Naive thymus-derived CD4-positive, alpha-beta T cell (primary cell): ENCODE results near the gene CD81. TPM values are rescaled to one million over a fixed set of nuclear protein-coding genes. Genes with fewer than 3 reads are reported as not detected.
"Not testable (repeated sequence)": the region's sequence is repeated elsewhere in the genome, so short reads cannot be mapped to it uniquely, and the experiment has no call there.

ENCODE experiments used
- ATAC-seq: fragments of 150-1000 bp; cut with Tn5 transposase; 2 replicates; pipeline ENCODE4 v1.10.0; 2021; ENCODE audit warnings: mild to moderate bottlenecking, moderate library complexity
- CTCF ChIA-PET: fragments of 350-600 bp; sonication (Branson Sonifier 250); formaldehyde crosslinking; loops from one replicate; lab custom pipeline; 2021; ENCODE audit warnings: antibody characterized with exemption; lab: Charles Lee
- POLR2A ChIA-PET: fragments of 350-600 bp; sonication (Branson Sonifier 250); formaldehyde crosslinking; loops from one replicate; lab custom pipeline; 2021; ENCODE audit warnings: antibody characterized with exemption, inconsistent platforms; lab: Charles Lee
- DNase-seq, 9 donors: peaks; one replicate each; pipeline versions ENCODE4 v3.0.0 to v3.0.0-alpha.2; 2020 to 2022; ENCODE audit warnings: mixed read lengths in 1 of 9
- H3K27ac ChIP-seq: one replicate; pipeline ENCODE4 v1.7.0; 2013; ENCODE audit warnings: mild to moderate bottlenecking, low read depth, low read length, moderate library complexity
- H3K27me3 ChIP-seq, 2 donors: one replicate each; pipeline ENCODE4 v1.7.0; 2013; ENCODE audit warnings: low read length in 2 of 2, mild to moderate bottlenecking in 2 of 2, moderate library complexity in 2 of 2; ENCODE audit not compliant: control insufficient read depth in 2 of 2, insufficient read depth in 2 of 2
- H3K36me3 ChIP-seq, 3 experiments: 1 replicate in 2 of 3; 2 replicates in 1 of 3; pipeline ENCODE4 v1.7.0; 2013; ENCODE audit warnings: low read length in 3 of 3, mild to moderate bottlenecking in 3 of 3, moderate library complexity in 1 of 3; ENCODE audit not compliant: insufficient read depth in 3 of 3, control insufficient read depth in 2 of 3
- H3K4me1 ChIP-seq, 2 donors: one replicate each; pipeline ENCODE4 v1.7.0; 2013; ENCODE audit warnings: low read length in 2 of 2, mild to moderate bottlenecking in 2 of 2, moderate library complexity in 1 of 2; ENCODE audit not compliant: control insufficient read depth in 2 of 2, insufficient read depth in 2 of 2
- H3K4me3 ChIP-seq: 2 replicates; pipeline ENCODE4 v1.7.0; 2013; ENCODE audit warnings: mild to moderate bottlenecking, low read length
- H3K9me3 ChIP-seq, 3 experiments: 1 replicate in 2 of 3; 2 replicates in 1 of 3; pipeline ENCODE4 v1.7.0; 2013; ENCODE audit warnings: low read length in 3 of 3; ENCODE audit not compliant: control insufficient read depth in 2 of 3
- H3K27ac Mint-ChIP-seq, 9 donors: one replicate each; pipeline ENCODE4 v1.8.0; 2020 to 2022; ENCODE audit warnings: mixed read lengths in 9 of 9, mild to moderate bottlenecking in 8 of 9, moderate library complexity in 5 of 9, inconsistent platforms in 2 of 9
- H3K27me3 Mint-ChIP-seq, 5 donors: one replicate each; pipeline ENCODE4 v1.8.0; 2021 to 2022; ENCODE audit warnings: mixed read lengths in 5 of 5, mild to moderate bottlenecking in 1 of 5
- H3K36me3 Mint-ChIP-seq, 5 donors: one replicate each; pipeline ENCODE4 v1.8.0; 2020 to 2022; ENCODE audit warnings: mixed read lengths in 5 of 5, mild to moderate bottlenecking in 3 of 5, inconsistent platforms in 1 of 5
- H3K4me1 Mint-ChIP-seq, 7 donors: one replicate each; pipeline ENCODE4 v1.8.0; 2020 to 2022; ENCODE audit warnings: mixed read lengths in 7 of 7, mild to moderate bottlenecking in 3 of 7, inconsistent platforms in 1 of 7
- H3K4me3 Mint-ChIP-seq, 10 donors: one replicate each; pipeline ENCODE4 v1.8.0; 2020 to 2022; ENCODE audit warnings: mild to moderate bottlenecking in 10 of 10, mixed read lengths in 10 of 10, moderate library complexity in 6 of 10, inconsistent platforms in 2 of 10
- H3K9me3 Mint-ChIP-seq, 11 donors: one replicate each; pipeline ENCODE4 v1.8.0; 2020 to 2022; ENCODE audit warnings: mixed read lengths in 11 of 11, mild to moderate bottlenecking in 4 of 11, inconsistent platforms in 1 of 11, moderate library complexity in 1 of 11
- intact Hi-C, 2 donors: fragments of 100-400 bp; cut with micrococcal nuclease; formaldehyde crosslinking; loops; one replicate each; pipeline ENCODE4 v1.15.1; 2023
- polyA plus RNA-seq, 2 donors: library from polyadenylated mRNA; unstranded; fragments of 300-500 nt; fragmentation: Illumina TruSeq; gene quantifications; one replicate each; pipeline ENCODE4 v1.2.3, GENCODE V29; 2021
- total RNA-seq, 6 experiments: library from RNA in 5 of 6; stranded (reverse) in 5 of 6; gene quantifications; 1 replicate in 5 of 6; 2 replicates in 1 of 6; pipeline ENCODE4 v1.2.3 and lab custom pipeline; 2021 to 2026

The CD81 gene
- total and polyA plus RNA-seq, 7 experiments from 2014 or later: 19.0 to 173 (median 102) TPM

DNA sequence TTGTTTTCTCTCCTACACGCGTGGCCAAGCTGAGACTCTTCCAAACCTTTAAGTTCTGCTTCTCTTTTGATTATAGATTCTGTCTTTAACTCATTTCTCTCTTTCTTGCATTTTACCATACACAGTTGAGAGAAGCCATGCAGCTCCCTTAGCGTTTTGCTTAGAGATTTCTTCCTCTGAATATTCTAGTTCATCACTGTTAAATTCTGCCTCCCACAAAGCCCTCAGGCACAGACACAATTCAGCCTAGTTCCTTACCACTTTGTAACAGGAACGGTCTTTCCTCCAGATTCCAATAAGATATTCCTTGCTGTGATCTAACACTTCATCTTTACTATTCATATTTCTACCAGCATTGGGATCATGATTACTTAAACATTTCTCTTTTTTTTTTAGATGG, 24.7 kb upstream of the CD81 start:
- Histone ChIP-seq H3K4me3 (no peak overlapping the region), H3K27me3 (no peaks in the 10 kb centered on the region), H3K36me3 (no peaks in the 10 kb centered on the region), H3K9me3 (peaks cover 0 to 7% (median 0%) of the 10 kb centered on the region in 3 experiments), H3K4me1 (no peaks in the 10 kb centered on the region), H3K27ac (no peak overlapping the region)
- no peak overlapping the region for H3K27ac Mint-ChIP-seq
- H3K27me3 Mint-ChIP-seq: peaks cover 0 to 5% (median 0%) of the 10 kb centered on the region in 5 donors
- intact Hi-C loops: no loop called here
- H3K36me3 Mint-ChIP-seq: peaks cover 0 to 16% (median 7%) of the 10 kb centered on the region in 5 donors
- H3K4me1 Mint-ChIP-seq: no peaks in the 10 kb centered on the region
- ChIA-PET POLR2A (no interaction called here), CTCF (no interaction called here)
- no peak for DNase-seq
- H3K9me3 Mint-ChIP-seq: peaks cover 3 to 31% (median 10%) of the 10 kb centered on the region in 11 donors
- H3K4me3 Mint-ChIP-seq: no peak overlapping the region
- no peak for ATAC-seq

GRCh38 chr11:2355000-2355644, 22.0 kb upstream of the CD81 start:
- H3K9me3 ChIP-seq: no peaks in the 10 kb centered on the region
- peaks cover 0 to 9% (median 0%) of the 10 kb centered on the region in 11 donors for H3K9me3 Mint-ChIP-seq
- H3K27me3 Mint-ChIP-seq: peaks cover 0 to 4% (median 0%) of the 10 kb centered on the region in 5 donors
- intact Hi-C loops: no loop called here
- no peak overlapping the region for H3K27ac Mint-ChIP-seq
- no peaks in the 10 kb centered on the region for H3K27me3 ChIP-seq
- peaks cover 0 to 4% (median 0%) of the 10 kb centered on the region in 5 donors for H3K36me3 Mint-ChIP-seq
- H3K27ac ChIP-seq: no peak overlapping the region
- ChIA-PET CTCF (no interaction called here), POLR2A (no interaction called here)
- ATAC-seq: no peak
- H3K4me1 ChIP-seq: no peaks in the 10 kb centered on the region
- no peaks in the 10 kb centered on the region for H3K36me3 ChIP-seq
- H3K4me3 ChIP-seq: no peak overlapping the region
- H3K4me1 Mint-ChIP-seq: no peaks in the 10 kb centered on the region
- DNase-seq: no peak
- H3K4me3 Mint-ChIP-seq: no peak overlapping the region

GRCh38 chr11:2357246-2357645, 19.9 kb upstream of the CD81 start:
- no peak for ATAC-seq
- no peaks in the 10 kb centered on the region for H3K9me3 Mint-ChIP-seq

GRCh38 chr11:2357651-2358050, 19.5 kb upstream of the CD81 start:
- ATAC-seq, DNase-seq, H3K27ac Mint-ChIP-seq, POLR2A ChIA-PET, H3K27me3 Mint-ChIP-seq, H3K4me1 Mint-ChIP-seq, H3K4me1 ChIP-seq, H3K27me3 ChIP-seq, H3K36me3 ChIP-seq, H3K4me3 ChIP-seq, intact Hi-C loops, H3K27ac ChIP-seq, H3K9me3 ChIP-seq, H3K4me3 Mint-ChIP-seq, CTCF ChIA-PET, H3K36me3 Mint-ChIP-seq, H3K9me3 Mint-ChIP-seq: not testable (repeated sequence)

More at GRCh38 chr11:2357246-2357645, 19.9 kb upstream of the CD81 start:
- Mint-ChIP-seq H3K36me3 (no peaks in the 10 kb centered on the region), H3K27ac (no peak overlapping the region), H3K4me3 (no peak overlapping the region), H3K27me3 (no peaks in the 10 kb centered on the region), H3K4me1 (no peaks in the 10 kb centered on the region)
- H3K36me3 ChIP-seq: no peaks in the 10 kb centered on the region
- H3K4me1 ChIP-seq: no peaks in the 10 kb centered on the region
- no peak for DNase-seq
- ChIA-PET CTCF (no interaction called here), POLR2A (no interaction called here)
- H3K4me3 ChIP-seq: no peak overlapping the region
- H3K27me3 ChIP-seq: no peaks in the 10 kb centered on the region
- intact Hi-C loops: no loop called here
- H3K27ac ChIP-seq: no peak overlapping the region
- no peaks in the 10 kb centered on the region for H3K9me3 ChIP-seq

DNA sequence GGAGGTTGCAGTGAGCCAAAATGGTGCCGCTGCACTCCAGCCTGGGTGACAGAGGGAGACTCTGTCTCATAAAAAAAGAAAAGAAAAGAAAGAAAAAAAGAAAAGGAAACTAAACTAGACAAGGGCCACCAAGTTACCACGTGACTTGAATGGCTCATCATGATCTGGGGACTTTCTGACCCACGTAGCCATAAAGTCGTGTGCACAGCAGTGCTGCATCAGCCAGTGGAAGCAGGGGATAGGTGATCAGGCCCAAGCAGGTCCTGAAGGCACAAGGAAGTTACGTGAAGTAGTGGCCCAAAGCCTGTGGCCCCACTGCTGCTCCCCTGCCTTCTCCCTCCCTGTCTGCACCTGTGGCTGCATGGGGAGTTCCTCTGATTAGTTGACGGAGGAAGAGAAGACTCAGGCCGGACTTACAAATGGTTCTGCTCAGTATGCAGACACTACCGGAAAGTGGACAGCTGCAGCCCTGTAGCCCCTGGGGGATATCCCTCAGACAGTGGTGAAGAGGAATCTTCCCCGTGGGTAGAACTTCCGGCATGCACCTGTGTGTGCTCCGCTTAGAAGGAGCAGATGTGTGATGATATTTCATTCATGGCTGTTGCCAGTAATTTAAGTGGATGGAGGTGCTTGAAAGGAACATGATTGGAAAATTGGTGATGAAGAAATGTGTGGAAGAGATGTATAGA, 18.2 kb upstream of the CD81 start:
- intact Hi-C loops: no loop called here
- ATAC-seq (no peak), DNase-seq (no peak)
- no peaks in the 10 kb centered on the region for H3K9me3 Mint-ChIP-seq
- Histone ChIP-seq H3K4me3 (no peak overlapping the region), H3K27ac (no peak overlapping the region), H3K36me3 (no peaks in the 10 kb centered on the region), H3K9me3 (no peaks in the 10 kb centered on the region), H3K4me1 (no peaks in the 10 kb centered on the region), H3K27me3 (no peaks in the 10 kb centered on the region)
- no peak overlapping the region for H3K27ac Mint-ChIP-seq
- no peak overlapping the region for H3K4me3 Mint-ChIP-seq
- no peaks in the 10 kb centered on the region for H3K27me3 Mint-ChIP-seq
- CTCF ChIA-PET: no interaction called here
- H3K4me1 Mint-ChIP-seq: no peaks in the 10 kb centered on the region
- POLR2A ChIA-PET: no interaction called here
- no peaks in the 10 kb centered on the region for H3K36me3 Mint-ChIP-seq

DNA sequence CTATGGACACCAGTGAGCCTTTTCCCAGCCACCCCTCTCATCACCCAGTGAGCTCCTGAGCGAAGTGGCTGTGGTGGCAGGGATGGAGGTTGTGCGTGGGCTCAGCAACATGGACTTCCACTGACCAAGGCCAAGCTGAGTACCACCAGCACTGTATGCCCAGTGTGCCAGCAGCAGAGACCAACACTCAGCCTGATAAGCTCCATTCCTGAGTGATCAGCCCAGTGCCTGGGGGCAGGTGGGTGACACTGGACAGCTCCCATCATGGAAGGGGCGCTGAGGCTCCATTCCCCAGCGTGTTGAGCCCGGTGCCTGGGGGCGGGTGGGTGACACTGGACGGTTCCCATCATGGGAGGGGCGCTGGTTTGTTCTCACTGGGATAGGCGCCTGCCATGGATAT, 17.6 kb upstream of the CD81 start:
- Mint-ChIP-seq H3K4me3 (no peak overlapping the region), H3K27me3 (no peaks in the 10 kb centered on the region), H3K4me1 (no peaks in the 10 kb centered on the region), H3K9me3 (no peaks in the 10 kb centered on the region), H3K27ac (no peak overlapping the region), H3K36me3 (no peaks in the 10 kb centered on the region)
- ChIA-PET POLR2A (no interaction called here), CTCF (no interaction called here)
- no peak overlapping the region for H3K27ac ChIP-seq
- no peaks in the 10 kb centered on the region for H3K27me3 ChIP-seq
- ATAC-seq (no peak), DNase-seq (no peak)
- intact Hi-C loops: no loop called here
- no peaks in the 10 kb centered on the region for H3K36me3 ChIP-seq
- H3K4me3 ChIP-seq: no peak overlapping the region
- no peaks in the 10 kb centered on the region for H3K4me1 ChIP-seq
- no peaks in the 10 kb centered on the region for H3K9me3 ChIP-seq

DNA sequence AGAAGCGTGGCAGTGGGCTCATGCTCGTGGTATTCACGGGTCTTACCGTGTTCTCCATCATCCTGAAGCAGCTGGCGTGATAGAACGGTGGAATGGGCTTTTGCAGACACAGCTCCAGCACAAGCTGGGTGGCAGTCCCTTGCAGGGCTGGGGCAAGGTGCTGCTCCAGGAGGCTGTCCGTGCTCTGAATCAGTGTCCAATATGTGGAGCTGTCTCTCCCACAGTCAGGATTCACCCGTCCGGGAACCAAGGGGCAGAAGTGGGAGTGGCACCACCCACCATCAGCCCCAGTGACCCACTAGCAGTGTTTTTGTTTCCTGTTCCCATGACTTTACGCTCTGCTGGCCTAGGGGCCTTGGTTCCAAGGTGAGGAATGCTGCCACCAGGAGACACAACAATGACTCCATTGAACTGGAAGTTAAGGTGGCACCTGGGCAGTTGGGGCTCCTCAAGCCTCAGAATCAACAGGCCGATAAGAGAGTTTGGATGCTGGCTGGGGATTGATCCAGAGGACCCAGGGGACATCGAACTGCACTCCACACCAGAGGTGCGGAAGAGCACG, 16.9 kb upstream of the CD81 start:
- no peaks in the 10 kb centered on the region for H3K4me1 Mint-ChIP-seq
- H3K4me3 Mint-ChIP-seq: no peak overlapping the region
- H3K4me3 ChIP-seq: no peak overlapping the region
- H3K9me3 ChIP-seq: no peaks in the 10 kb centered on the region
- ATAC-seq: no peak
- H3K4me1 ChIP-seq: no peaks in the 10 kb centered on the region
- ChIA-PET CTCF (no interaction called here), POLR2A (no interaction called here)
- H3K27ac ChIP-seq: no peak overlapping the region
- no peak overlapping the region for H3K27ac Mint-ChIP-seq
- no peaks in the 10 kb centered on the region for H3K9me3 Mint-ChIP-seq
- H3K36me3 Mint-ChIP-seq: no peaks in the 10 kb centered on the region
- DNase-seq: no peak
- intact Hi-C loops: no loop called here
- no peaks in the 10 kb centered on the region for H3K27me3 Mint-ChIP-seq
- H3K27me3 ChIP-seq: no peaks in the 10 kb centered on the region
- H3K36me3 ChIP-seq: no peaks in the 10 kb centered on the region
